Mesodermal cell (in vitro differentiated cells): ENCODE results near the gene SERPINB6.
"Not testable (repeated sequence)": the region's sequence is repeated elsewhere in the genome, so short reads cannot be mapped to it uniquely, and the experiment has no call there.

ENCODE experiments used
- H3K27ac ChIP-seq: 2 replicates; pipeline ENCODE4 v1.7.0; 2013; ENCODE audit warnings: mild to moderate bottlenecking, low read depth, low read length, moderate library complexity; ENCODE audit not compliant: severe bottlenecking
- H3K36me3 ChIP-seq: 2 replicates; pipeline ENCODE4 v1.7.1; 2013; ENCODE audit warnings: mild to moderate bottlenecking, low read length, moderate library complexity; ENCODE audit not compliant: control insufficient read depth, insufficient read depth
- H3K4me1 ChIP-seq: one replicate; pipeline ENCODE4 v1.7.1; 2013; ENCODE audit warnings: mild to moderate bottlenecking, low read length; ENCODE audit not compliant: insufficient read depth, control insufficient read depth, poor library complexity, severe bottlenecking
- H3K4me3 ChIP-seq: 2 replicates; pipeline ENCODE4 v1.7.0; 2013; ENCODE audit warnings: low read length, control low read depth, mild to moderate bottlenecking; ENCODE audit not compliant: insufficient read depth, poor library complexity, severe bottlenecking; ENCODE audit errors: extremely low read depth
- H3K9me3 ChIP-seq: 2 replicates; pipeline ENCODE4 v1.7.1; 2013; ENCODE audit warnings: mild to moderate bottlenecking, low read length, moderate library complexity; ENCODE audit not compliant: control insufficient read depth
- WGBS, 2 experiments: methylation state at CpG; one replicate each; pipeline ENCODE4 v1.1.5; 2013; ENCODE audit warnings: missing lambda C conversion rate in 2 of 2; ENCODE audit not compliant: insufficient coverage in 2 of 2; 5-methylcytosine and 5-hydroxymethylcytosine counted together

The SERPINB6 gene

GRCh38 chr6:3011158-3011557, 39.8 kb upstream of the SERPINB6 start:
- Histone ChIP-seq H3K27ac (no peak overlapping the region), H3K9me3 (peaks cover 19% of the 10 kb centered on the region), H3K36me3 (peaks cover 53% of the 10 kb centered on the region), H3K4me1 (no peaks in the 10 kb centered on the region), H3K4me3 (no peak overlapping the region)

- Histone ChIP-seq H3K4me3 (no peak overlapping the region), H3K27ac (no peak overlapping the region), H3K36me3 (peaks cover 56% of the 10 kb centered on the region), H3K9me3 (peaks cover 19% of the 10 kb centered on the region), H3K4me1 (no peaks in the 10 kb centered on the region)
- WGBS, 2 experiments, result 83% methylated on average over 2 of the region's 3 CpGs; no CpG with 5 or more reads in 1 of the 2 experiments
These were observed 38.6 kb upstream of the SERPINB6 start for GRCh38 chr6:3009930-3010329.

- not testable (repeated sequence) for H3K27ac ChIP-seq
These were observed 37.4 kb upstream of the SERPINB6 start for GRCh38 chr6:3008712-3009265.

GRCh38 chr6:3007571-3007970, 36.2 kb upstream of the SERPINB6 start:
- 78 to 97% methylated on average over 2 to 3 of the region's 3 CpGs for WGBS, 2 experiments
- H3K36me3 ChIP-seq, result peaks cover 55% of the 10 kb centered on the region

More at GRCh38 chr6:3008712-3009265, 37.4 kb upstream of the SERPINB6 start:
- peaks cover 56% of the 10 kb centered on the region for H3K36me3 ChIP-seq
- H3K9me3 ChIP-seq, result peaks cover 19% of the 10 kb centered on the region
- H3K4me3 ChIP-seq, H3K4me1 ChIP-seq: not testable (repeated sequence)
- 71 to 79% methylated on average over 9 to 14 of the region's 17 CpGs for WGBS, 2 experiments

GRCh38 chr6:3006476-3006875, 35.1 kb upstream of the SERPINB6 start:
- H3K4me3 ChIP-seq, result no peak overlapping the region
- peaks cover 44% of the 10 kb centered on the region for H3K36me3 ChIP-seq
- no peaks in the 10 kb centered on the region for H3K4me1 ChIP-seq
- peaks cover 9% of the 10 kb centered on the region for H3K9me3 ChIP-seq
- 90 to 100% methylated on average over 1 to 3 of the region's 5 CpGs for WGBS, 2 experiments
- H3K27ac ChIP-seq, result no peak overlapping the region

More at GRCh38 chr6:3007571-3007970, 36.2 kb upstream of the SERPINB6 start:
- no peak overlapping the region for H3K4me3 ChIP-seq
- H3K4me1 ChIP-seq, result no peaks in the 10 kb centered on the region
- H3K9me3 ChIP-seq, result peaks cover 19% of the 10 kb centered on the region
- H3K27ac ChIP-seq, result no peak overlapping the region

- no peaks in the 10 kb centered on the region for H3K4me1 ChIP-seq
- WGBS, 2 experiments, result 91 to 100% methylated on average over 5 to 6 of the region's 9 CpGs
- no peak overlapping the region for H3K4me3 ChIP-seq
These were observed 34.5 kb upstream of the SERPINB6 start for GRCh38 chr6:3005874-3006273.

GRCh38 chr6:3005077-3005476, 33.7 kb upstream of the SERPINB6 start:
- Histone ChIP-seq H3K27ac (no peak overlapping the region), H3K4me3 (no peak overlapping the region), H3K9me3 (no peaks in the 10 kb centered on the region), H3K4me1 (no peaks in the 10 kb centered on the region), H3K36me3 (peaks cover 32% of the 10 kb centered on the region)
- 83 to 96% methylated on average over 7 of the region's 9 CpGs for WGBS, 2 experiments

More at GRCh38 chr6:3005874-3006273, 34.5 kb upstream of the SERPINB6 start:
- Histone ChIP-seq H3K9me3 (peaks cover 6% of the 10 kb centered on the region), H3K27ac (no peak overlapping the region), H3K36me3 (peaks cover 40% of the 10 kb centered on the region)

- not testable (repeated sequence) for H3K9me3 ChIP-seq, H3K27ac ChIP-seq, H3K4me1 ChIP-seq, H3K4me3 ChIP-seq
- WGBS, 2 experiments, result 100% methylated on average over 2 of the region's 5 CpGs; no CpG with 5 or more reads in 1 of the 2 experiments
- peaks cover 23% of the 10 kb centered on the region for H3K36me3 ChIP-seq
These were observed 31.9 kb upstream of the SERPINB6 start for GRCh38 chr6:3003226-3003625.

GRCh38 chr6:3001773-3002293, 30.5 kb upstream of the SERPINB6 start:
- Histone ChIP-seq H3K9me3 (no peaks in the 10 kb centered on the region), H3K4me3 (no peak overlapping the region), H3K27ac (no peak overlapping the region), H3K4me1 (no peaks in the 10 kb centered on the region), H3K36me3 (peaks cover 12% of the 10 kb centered on the region)
- 100% methylated on average over 1 of the region's 2 CpGs; no CpG with 5 or more reads in 1 of the 2 experiments for WGBS, 2 experiments

GRCh38 chr6:3001146-3001772, 29.9 kb upstream of the SERPINB6 start:
- Histone ChIP-seq H3K9me3 (no peaks in the 10 kb centered on the region), H3K4me3 (no peak overlapping the region), H3K36me3 (peaks cover 10% of the 10 kb centered on the region), H3K27ac (no peak overlapping the region), H3K4me1 (no peaks in the 10 kb centered on the region)
- 90 to 98% methylated on average over 3 to 5 of the region's 11 CpGs for WGBS, 2 experiments
